Small intestine (tissue), 16 donors: ENCODE data around the gene NXPE3. TPM values are rescaled to one million over a fixed set of nuclear protein-coding genes. Genes with fewer than 3 reads are reported as not detected.
"Not testable (repeated sequence)": the region's sequence is repeated elsewhere in the genome, so short reads cannot be mapped to it uniquely, and the experiment has no call there.

Experiments used
- DNase-seq, 2 donors: peaks; one replicate each; pipeline versions ENCODE4 v3.0.0 to v3.0.0-alpha.2; 2013
- FAIRE-seq: peaks from 2 replicates; lab custom pipeline; 2012; peaks lifted over from hg19 to GRCh38; lab: Jason Lieb, UNC
- H3K27ac ChIP-seq, 3 donors: one replicate each; pipeline ENCODE4 v1.5.1; 2013; ENCODE audit warnings: low read length in 2 of 3, mild to moderate bottlenecking in 2 of 3, control low read depth in 1 of 3, inconsistent platforms in 1 of 3, low read depth in 1 of 3, moderate library complexity in 1 of 3
- H3K27me3 ChIP-seq, 3 donors: one replicate each; pipeline ENCODE4 v1.6.1; 2013; ENCODE audit warnings: low read length in 3 of 3, inconsistent platforms in 1 of 3; ENCODE audit not compliant: control insufficient read depth in 3 of 3, insufficient read depth in 3 of 3
- H3K36me3 ChIP-seq, 3 donors: one replicate each; pipeline ENCODE4 v1.6.1; 2013; ENCODE audit warnings: low read length in 3 of 3, inconsistent platforms in 1 of 3, low read depth in 1 of 3, mild to moderate bottlenecking in 1 of 3, moderate library complexity in 1 of 3; ENCODE audit not compliant: control insufficient read depth in 3 of 3, insufficient read depth in 2 of 3
- H3K4me1 ChIP-seq, 3 donors: one replicate each; pipeline ENCODE4 v1.6.1; 2013; ENCODE audit warnings: low read length in 2 of 3, inconsistent platforms in 1 of 3, low read depth in 1 of 3, mild to moderate bottlenecking in 1 of 3, moderate library complexity in 1 of 3; ENCODE audit not compliant: control insufficient read depth in 3 of 3, insufficient read depth in 2 of 3
- H3K4me3 ChIP-seq, 3 donors: one replicate each; pipeline ENCODE4 v1.5.1; 2013; ENCODE audit warnings: low read length in 3 of 3, control low read depth in 1 of 3, inconsistent platforms in 1 of 3, low read depth in 1 of 3, mild to moderate bottlenecking in 1 of 3, moderate library complexity in 1 of 3
- H3K9me3 ChIP-seq, 2 donors: one replicate each; pipeline ENCODE4 v1.6.1; 2013; ENCODE audit warnings: low read depth in 1 of 2, low read length in 1 of 2; ENCODE audit not compliant: control insufficient read depth in 2 of 2, insufficient read depth in 1 of 2
- WGBS, 3 donors: extraction: QIAGEN DNeasy Blood & Tissue Kit; methylation state at CpG; one replicate each; pipeline ENCODE4 v1.1.7; 2013; 5-methylcytosine and 5-hydroxymethylcytosine counted together
- long read RNA-seq, 10 donors: transcript quantifications; one replicate each; lab custom pipeline, GENCODE V29; 2026
- polyA plus RNA-seq, 4 donors: library from polyadenylated mRNA; stranded (reverse) in 3 of 4; unstranded in 1 of 4; fragments of 200-250 nt in 3 of 4; fragments of 120-200 nt in 1 of 4; gene quantifications; one replicate each; pipeline versions ENCODE4 v1.2.1 to v1.2.3, GENCODE V29; 2013
- donor health status: healthy with polysubstance abuse.
- donor health status: control.
- donor health status: control.
- donor health status: Bipolar disorder and iron deficiency.
- donor health status: healthy.

NXPE3 gene
- 1 to 10 TPM in 2 of 4 donors, under 1 TPM in 2; 0.45 to 5.4 (median 1.5) TPM for polyA plus RNA-seq
- long read RNA-seq, donor 1: 0 reads
- long read RNA-seq, donor 2: 0 reads
- long read RNA-seq, donor 3: 0 reads
- long read RNA-seq, donor 4: 0 reads
- long read RNA-seq, donor 5: 0 reads
- long read RNA-seq, donor 6: 0 reads
- long read RNA-seq, donor 7: 0 reads
- long read RNA-seq, donor 8: 0 reads
- long read RNA-seq, donor 9: 0 reads
- long read RNA-seq, donor 10: 0 reads

GRCh38 chr3:101779047-101779821 lies at the start of gene NXPE3:
Gene NXPE3 (plus strand): TSS chr3:101779211. CDS start chr3:101785597, 6,386 bp downstream.
- 0 to 1% (median 0%) methylated on average over 62 to 78 of the region's 78 CpGs for WGBS, 3 donors
- peak within 1 kb of the TSS; percentile 36 to 94 (median 60) for H3K27ac ChIP-seq
- DNase-seq (peak; percentile 85 to 89), FAIRE-seq (no peak)
- peaks cover 0 to 9% (median 0%) of the 10 kb centered on the region in 3 donors for H3K4me1 ChIP-seq
- H3K9me3 ChIP-seq: no peaks in the 10 kb centered on the region
- H3K4me3 ChIP-seq: peak within 1 kb of the TSS; percentile 75 to 81 (median 79)
- no peaks in the 10 kb centered on the region for H3K27me3 ChIP-seq
- no peaks in the 10 kb centered on the region for H3K36me3 ChIP-seq

GRCh38 chr3:101729586-101729985 lies 49.4 kb upstream of the NXPE3 start:
- peaks cover 7 to 22% (median 8%) of the 10 kb centered on the region in 3 donors for H3K36me3 ChIP-seq
- DNase-seq: no peak
- H3K27me3 ChIP-seq: no peaks in the 10 kb centered on the region
- WGBS, 3 donors: 93 to 98% (median 93%) methylated on average over 5 of the region's 5 CpGs
- no peaks in the 10 kb centered on the region for H3K4me1 ChIP-seq
- no peak overlapping the region for H3K4me3 ChIP-seq
- no peak overlapping the region for H3K27ac ChIP-seq
- no peak for FAIRE-seq
- no peaks in the 10 kb centered on the region for H3K9me3 ChIP-seq

- Histone ChIP-seq H3K27ac (no peak overlapping the region), H3K9me3 (peaks cover 0 to 7% of the 10 kb centered on the region in 2 donors), H3K4me3 (no peak overlapping the region), H3K36me3 (peaks cover 7 to 29% (median 11%) of the 10 kb centered on the region in 3 donors), H3K4me1 (no peaks in the 10 kb centered on the region), H3K27me3 (no peaks in the 10 kb centered on the region)
- FAIRE-seq (peak; percentile 5), DNase-seq (no peak)
These were observed 48.2 kb upstream of the NXPE3 start for GRCh38 chr3:101730839-101731238.

- no peak for DNase-seq
- Histone ChIP-seq H3K27me3 (no peaks in the 10 kb centered on the region), H3K27ac (no peak overlapping the region), H3K36me3 (peaks cover 7 to 35% (median 14%) of the 10 kb centered on the region in 3 donors), H3K4me1 (no peaks in the 10 kb centered on the region), H3K4me3 (no peak overlapping the region), H3K9me3 (peaks cover 0 to 13% of the 10 kb centered on the region in 2 donors)
- 94 to 99% (median 94%) methylated on average over 4 of the region's 4 CpGs for WGBS, 3 donors
- FAIRE-seq: no peak
These were observed 46.8 kb upstream of the NXPE3 start for GRCh38 chr3:101732240-101732641.

- FAIRE-seq (no peak), DNase-seq (no peak)
- H3K4me3 ChIP-seq: no peak overlapping the region
- no peaks in the 10 kb centered on the region for H3K4me1 ChIP-seq
- WGBS, 3 donors: 98 to 100% (median 98%) methylated on average over 10 of the region's 10 CpGs
- no peak overlapping the region for H3K27ac ChIP-seq
- no peaks in the 10 kb centered on the region for H3K27me3 ChIP-seq
- peaks cover 0 to 14% of the 10 kb centered on the region in 2 donors for H3K9me3 ChIP-seq
- H3K36me3 ChIP-seq: peaks cover 7 to 27% (median 10%) of the 10 kb centered on the region in 3 donors
These were observed 43.2 kb upstream of the NXPE3 start for GRCh38 chr3:101735833-101736232.

- not testable (repeated sequence) for H3K36me3 ChIP-seq, H3K27ac ChIP-seq, H3K4me3 ChIP-seq, DNase-seq, H3K27me3 ChIP-seq, H3K9me3 ChIP-seq, H3K4me1 ChIP-seq, FAIRE-seq
- 89 to 96% (median 95%) methylated on average over 3 of the region's 3 CpGs for WGBS, 3 donors
These were observed 37.1 kb upstream of the NXPE3 start for GRCh38 chr3:101741914-101742313.

- no peak for FAIRE-seq
- H3K4me3 ChIP-seq: no peak overlapping the region
- H3K27me3 ChIP-seq: no peaks in the 10 kb centered on the region
- DNase-seq: no peak
- no peaks in the 10 kb centered on the region for H3K4me1 ChIP-seq
- WGBS, 3 donors: 38 to 43% (median 39%) methylated on average over 1 of the region's 1 CpG
- peaks cover 0 to 5% (median 0%) of the 10 kb centered on the region in 3 donors for H3K36me3 ChIP-seq
- H3K27ac ChIP-seq: no peak overlapping the region
- H3K9me3 ChIP-seq: peaks cover 0 to 7% of the 10 kb centered on the region in 2 donors
These were observed 34.2 kb upstream of the NXPE3 start for GRCh38 chr3:101744811-101745210.

GRCh38 chr3:101745934-101746333 lies 33.1 kb upstream of the NXPE3 start:
- WGBS, 3 donors: 75 to 88% methylated on average over 1 of the region's 1 CpG; no CpG with 5 or more reads in 1 of the 3 donors

More at GRCh38 chr3:101745934-101746333, 33.1 kb upstream of the NXPE3 start:
- H3K27me3 ChIP-seq, FAIRE-seq, H3K36me3 ChIP-seq, H3K9me3 ChIP-seq, H3K4me3 ChIP-seq, H3K4me1 ChIP-seq, DNase-seq, H3K27ac ChIP-seq: not testable (repeated sequence)
